DMS 273 (cell line): ENCODE measurements around the gene RTN3.

Experiments
- DNase-seq: peaks from one replicate; lab custom pipeline; 2025; ENCODE audit not compliant: unreplicated experiment; lab: John Stamatoyannopoulos, UW

RTN3 gene

DNA sequence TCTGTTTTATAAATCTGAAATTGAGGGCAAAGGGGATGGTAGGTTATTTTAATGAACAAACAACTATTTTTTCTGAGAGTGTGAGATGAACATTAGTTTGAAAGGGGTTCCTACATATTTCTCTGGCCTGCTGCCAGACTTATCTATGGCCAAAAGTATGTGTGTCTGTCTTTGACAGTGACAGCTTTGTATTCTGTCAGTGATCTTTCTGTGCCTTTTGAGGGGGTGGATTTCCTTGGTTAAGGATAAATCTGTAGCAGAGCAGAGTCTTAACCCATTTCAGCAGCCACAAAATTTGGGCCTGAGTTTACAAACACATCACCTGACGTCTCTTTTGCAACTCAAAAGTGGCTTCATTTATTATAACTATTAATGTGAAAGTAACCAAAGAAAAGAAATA, 56.4 kb downstream of the RTN3 start:
- DNase-seq, result no peak

DNA sequence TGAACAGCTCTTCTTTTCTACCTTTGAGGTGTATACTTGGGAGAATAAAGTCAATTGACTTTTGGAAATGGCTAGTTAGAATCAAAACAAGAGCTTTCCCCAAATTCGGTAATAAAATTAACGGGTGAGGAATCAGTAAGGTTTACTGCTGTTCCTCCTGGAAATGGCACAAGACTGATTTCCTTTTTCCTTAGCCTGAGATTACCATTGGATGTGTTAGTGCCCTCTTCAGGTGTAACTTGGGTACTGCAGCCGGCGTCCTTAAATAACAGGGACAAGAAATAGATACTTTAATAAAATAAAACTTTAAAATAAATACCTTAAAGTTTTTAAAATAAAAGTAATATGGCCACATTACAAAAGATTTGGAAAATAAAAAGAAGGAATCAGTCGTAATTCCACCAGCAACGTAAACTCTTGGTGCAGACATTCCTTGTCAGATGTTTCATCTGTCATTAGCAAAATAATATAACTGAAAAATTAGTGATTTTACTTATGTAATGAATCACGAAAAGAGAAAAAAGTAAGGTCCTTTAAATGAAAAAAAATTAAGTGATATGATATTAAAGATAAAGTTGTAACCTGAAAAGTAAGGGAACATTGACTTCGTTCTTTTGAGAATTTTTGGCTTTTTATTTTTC, 57.5 kb downstream of the RTN3 start:
- peak; percentile 78 for DNase-seq

DNA sequence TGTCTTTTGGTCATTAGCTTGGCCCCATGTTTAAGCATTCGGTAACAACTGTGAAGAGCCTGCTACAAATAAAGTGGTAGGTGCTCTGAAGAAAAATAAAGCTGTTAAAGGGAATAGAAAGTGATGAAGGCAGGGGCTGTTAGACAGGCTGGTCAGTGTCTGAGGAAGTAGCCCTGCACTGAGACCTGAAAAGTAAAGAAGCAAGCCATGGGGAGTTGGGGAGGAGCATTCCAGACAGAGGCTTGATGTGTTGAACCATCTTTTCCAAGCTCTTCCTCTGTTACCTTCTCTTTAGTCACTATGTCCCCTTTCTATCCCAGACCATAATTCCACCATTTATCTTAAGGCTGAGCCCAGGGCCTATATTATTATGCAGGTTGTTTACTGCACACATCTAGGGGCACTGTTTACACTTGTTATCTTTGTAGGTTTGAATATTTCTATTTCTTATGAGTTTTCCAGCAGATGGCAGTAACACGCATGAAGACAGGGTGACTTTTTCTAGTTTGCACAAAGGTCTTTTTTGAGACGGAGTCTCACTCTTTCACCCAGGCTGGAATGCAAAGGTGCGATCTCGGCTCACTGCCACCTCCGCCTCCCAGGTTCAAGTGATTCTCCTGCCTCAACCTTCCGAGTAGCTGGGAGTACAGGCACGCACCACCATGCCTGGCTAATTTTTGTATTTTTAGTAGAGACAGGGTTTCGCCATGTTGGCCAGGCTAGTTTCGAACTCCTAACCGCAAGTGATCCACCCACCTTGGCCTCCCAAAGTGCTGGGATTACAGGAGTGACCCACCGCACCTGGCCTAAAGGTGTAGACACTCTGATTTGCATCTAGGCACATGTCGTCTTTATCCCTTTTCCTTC, 64.2 kb downstream of the RTN3 start:
- peak; percentile 15 for DNase-seq

DNA sequence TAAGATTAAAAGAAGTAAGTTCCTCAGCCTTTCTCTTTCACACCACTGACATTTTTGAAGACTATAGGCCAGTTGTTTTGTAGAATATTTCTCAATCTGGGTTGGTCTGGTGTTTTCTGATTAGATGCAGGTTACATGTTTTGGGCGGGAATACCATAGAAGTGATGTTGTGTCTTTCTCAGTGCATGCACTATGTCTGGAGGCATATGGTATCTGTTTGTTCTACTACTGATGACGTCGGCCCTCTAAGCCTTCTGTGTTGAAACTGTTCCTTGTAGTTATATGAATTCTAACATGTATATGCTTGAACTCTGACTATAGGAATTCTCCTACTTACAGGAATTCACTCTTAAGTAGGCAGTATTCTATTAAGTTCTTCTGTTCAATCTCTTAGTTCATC, 65.7 kb downstream of the RTN3 start:
- DNase-seq, result no peak

DNA sequence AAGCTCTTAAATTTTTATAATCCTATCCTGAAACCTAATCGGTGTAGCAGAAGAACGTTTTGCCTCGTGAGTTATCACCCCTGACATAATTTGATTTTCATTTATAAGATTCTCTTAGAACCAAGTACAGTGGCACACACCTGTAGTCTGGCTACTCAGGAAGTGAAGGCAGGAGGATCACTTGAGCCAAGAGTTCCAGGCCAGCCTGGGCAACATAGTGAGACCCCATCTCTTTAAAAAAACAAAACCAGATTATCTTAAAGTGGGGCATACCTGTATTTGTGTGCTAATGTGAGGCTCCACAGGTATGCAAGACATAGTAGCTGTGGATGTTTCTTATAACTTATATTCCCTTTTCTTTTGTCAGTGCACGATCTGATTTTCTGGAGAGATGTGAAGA, 68.3 kb downstream of the RTN3 start:
- DNase-seq, result no peak

DNA sequence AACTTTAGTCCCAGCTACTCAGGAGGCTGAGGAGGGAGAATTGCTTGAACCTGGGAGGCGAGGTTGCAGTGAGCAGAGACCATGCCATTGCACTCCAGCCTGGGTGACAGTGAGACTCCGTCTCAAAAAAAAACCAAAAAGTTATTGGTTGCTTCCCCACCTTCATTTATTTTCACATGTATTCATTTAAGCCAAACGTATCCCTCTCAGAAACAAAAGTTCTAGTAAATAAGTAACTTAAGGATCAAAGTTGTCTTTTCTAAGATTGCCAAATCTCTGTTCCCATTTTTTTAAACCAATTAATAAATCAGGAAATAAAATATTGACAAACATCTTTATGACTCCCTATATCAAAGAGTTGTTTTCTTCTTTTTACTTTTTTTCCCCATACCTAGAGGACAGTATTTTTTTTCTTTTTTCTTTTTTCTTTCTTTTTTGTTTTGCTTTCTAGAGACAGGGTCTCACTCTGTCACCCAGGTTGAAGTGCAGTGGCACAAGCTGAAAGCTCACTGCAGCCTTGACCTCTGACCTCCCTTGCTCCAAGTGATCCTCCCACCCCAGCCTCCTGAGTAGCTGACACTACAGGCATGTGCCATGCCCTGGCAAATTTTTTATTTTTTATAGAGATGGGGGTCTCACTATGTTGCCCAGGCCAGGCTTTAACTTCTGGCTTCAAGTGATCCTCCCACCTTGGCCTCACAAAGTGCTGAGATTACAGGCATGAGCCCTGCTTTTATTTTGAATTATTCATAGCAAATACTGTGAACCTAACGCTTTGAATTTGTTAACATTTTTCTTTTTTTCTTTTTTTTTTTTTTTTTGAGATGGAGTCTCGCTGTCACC, 75.8 kb downstream of the RTN3 start:
- DNase-seq, result no peak

DNA sequence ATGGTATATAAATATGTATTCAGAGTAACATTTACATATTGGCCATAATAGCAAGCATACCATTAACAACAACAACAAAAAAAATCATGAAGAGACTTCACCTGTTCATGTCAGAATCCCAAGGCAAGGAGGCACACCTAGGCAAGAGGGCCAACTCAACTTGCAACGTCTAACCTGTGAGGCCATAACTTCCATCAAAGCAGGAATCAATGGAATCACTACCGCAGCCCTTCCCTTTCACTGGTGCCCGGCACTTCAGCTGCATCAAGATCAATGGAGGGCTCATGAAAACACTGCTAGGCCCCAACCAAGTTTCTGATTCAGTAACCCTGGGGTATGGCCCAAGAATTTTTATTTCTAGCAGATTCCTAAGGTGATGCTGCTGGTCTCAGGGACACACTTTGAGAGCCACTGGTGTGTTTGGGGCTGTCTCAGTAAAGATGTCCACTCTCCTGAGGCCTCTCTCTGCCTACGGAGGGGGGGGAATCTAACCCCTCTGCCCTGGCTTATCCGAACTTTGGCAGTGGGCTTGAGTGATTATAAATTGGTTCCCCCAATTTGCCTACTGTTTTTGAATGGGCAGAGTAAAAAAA, 79.3 kb downstream of the RTN3 start:
- no peak for DNase-seq

DNA sequence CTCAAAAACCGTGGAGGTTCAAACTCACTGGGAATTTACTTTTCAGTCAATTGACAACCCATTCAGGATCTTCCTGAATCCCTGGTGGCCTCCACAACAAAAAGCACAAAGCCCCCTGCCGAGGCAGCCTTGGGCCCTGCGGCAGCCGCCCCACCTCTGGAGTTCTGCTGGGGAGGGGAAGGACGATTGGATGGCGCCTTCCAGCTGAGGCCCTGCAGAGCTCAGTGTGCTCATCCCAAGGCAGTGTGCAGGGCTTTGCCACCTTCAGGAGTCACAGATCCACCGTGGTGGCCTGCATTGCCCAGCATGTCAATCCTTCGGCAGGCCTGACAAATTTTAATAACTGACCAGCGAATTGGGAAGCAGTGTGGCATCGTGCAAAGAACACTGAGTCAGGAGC, 79.9 kb downstream of the RTN3 start:
- no peak for DNase-seq

DNA sequence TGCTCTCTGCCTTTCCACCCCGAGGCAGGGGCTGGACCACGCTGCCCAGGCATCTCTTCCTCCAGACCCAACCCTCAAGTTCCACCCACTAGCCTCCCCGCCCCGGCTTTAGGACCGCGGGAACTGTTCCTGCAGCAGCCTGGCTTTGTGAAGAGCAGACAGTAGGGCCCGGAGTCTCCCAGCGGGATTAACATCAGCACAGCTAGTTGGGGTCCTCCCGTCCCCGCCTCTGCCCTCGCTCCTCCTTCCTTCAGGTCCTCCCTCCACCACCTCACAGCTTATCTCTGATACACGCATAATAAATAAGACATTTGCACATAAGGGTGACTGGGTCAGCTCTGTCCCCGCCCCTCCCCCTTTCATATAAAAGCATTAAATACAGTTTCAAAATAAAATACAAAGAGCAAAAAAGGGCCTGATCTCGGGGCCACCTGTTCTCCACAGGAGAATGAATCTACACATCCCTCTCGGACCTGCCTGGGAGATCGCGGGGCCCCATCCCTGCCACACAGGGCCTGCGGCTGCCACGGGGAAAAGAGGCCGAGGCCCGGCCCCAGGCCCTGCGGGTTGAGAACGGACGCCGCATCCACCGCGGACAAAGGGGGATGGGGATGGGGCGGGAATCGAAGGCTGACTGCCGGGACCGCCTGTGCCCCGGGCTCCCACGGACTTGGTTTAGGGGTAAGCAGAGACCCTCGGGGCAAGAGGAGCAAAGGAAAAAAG, 80.8 kb downstream of the RTN3 start:
- peak; percentile 29 for DNase-seq

DNA sequence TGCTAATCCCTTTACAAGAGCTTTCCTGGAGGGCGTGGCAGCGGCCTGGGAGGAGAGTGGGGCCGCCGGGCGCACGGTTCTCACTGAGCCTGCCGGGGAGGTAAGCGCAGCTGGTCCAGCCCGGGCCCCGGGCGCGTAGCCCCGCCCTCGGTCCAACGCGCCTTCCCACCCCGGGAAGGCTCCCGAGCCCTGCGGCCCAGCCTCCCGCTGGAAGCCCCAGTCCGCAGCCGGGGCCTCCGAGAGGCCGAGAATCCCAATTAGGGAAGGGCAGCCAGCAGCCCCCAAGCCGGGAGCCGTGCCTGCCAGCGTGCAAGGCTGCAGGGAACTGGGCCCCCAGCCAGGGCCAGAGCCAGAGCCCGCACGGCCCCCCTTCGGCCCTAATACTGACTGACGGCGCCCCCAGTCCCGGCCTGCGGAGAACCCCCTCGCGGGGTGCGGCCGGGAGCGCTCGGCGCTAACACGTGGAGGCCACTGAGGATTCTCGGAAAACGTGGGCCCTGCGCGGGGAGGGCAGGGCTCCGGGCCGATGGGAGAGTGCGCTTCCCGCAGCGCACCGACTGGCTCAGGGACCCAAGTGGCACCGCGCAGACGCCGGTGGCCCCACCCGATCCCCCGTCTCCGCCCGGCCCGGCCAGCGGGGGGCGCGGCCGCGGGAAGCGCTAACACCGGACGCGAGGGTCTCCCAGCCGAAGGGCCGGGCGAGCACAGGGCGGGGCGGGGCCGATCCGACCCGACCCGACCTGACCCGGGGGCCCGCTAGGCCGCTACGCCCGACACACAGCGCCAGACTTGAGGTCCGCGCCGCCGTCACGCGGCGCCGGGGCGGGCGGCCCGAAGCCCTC, 81.6 kb downstream of the RTN3 start:
- DNase-seq, result peak; percentile 79

DNA sequence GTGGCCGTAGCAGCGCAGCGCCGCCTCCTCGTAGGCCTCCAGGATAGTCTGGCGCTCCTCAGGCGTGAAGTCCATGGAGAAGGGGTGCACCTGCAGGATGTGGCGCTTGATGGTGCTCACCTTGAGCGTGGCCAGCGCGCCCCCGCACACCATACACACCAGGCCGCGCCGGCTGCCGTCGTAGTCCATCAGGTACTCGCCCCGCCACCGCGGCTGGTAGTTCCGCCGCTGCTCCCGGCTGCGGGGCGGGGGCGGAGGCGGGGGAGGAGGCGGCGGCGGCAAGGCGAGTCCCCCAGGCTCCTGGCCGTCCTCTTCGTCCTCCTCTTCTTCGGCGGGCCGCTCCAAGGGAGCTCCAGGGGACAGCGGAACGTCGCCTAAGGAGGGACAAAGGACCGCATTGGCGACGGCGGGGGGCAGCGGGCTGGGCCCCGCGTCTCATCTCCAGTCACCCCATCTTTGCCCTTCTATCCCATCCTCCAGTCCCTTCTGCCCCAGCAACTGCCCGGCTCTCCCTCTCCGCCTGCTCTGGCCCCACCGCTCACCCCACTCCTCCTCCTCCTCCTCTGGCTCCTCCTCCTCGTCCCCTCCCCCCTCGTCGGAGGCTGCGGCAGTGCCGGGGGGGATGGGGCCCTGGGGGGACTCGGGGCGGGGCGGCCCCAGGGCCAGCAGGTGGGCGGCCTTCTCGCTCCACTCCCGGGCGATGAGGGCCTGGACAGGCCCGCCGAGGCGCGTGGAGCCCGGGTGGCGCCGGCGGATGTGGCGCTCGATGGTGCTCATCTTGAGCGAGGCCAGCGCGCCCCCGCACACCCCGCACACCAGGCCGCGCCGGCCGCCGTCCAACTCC, 82.4 kb downstream of the RTN3 start:
- no peak for DNase-seq

DNA sequence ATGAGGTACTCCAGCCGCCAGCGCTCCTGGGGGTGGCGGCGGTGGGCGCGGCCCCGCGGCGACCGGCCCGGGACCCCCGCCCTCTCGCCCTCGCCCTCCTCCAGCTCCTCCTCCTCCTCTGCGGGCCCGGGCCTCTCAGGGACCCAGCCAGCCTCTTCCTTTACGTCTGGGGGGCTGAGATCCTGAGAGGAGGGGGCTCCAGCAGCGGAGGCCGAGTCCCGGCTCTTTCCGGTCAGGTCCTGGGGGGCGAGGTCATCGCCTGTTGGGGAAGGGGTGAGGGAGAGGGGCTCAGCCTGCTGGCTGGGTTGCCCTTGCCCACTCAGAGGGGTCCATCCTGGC, 83.0 kb downstream of the RTN3 start:
- no peak for DNase-seq

DNA sequence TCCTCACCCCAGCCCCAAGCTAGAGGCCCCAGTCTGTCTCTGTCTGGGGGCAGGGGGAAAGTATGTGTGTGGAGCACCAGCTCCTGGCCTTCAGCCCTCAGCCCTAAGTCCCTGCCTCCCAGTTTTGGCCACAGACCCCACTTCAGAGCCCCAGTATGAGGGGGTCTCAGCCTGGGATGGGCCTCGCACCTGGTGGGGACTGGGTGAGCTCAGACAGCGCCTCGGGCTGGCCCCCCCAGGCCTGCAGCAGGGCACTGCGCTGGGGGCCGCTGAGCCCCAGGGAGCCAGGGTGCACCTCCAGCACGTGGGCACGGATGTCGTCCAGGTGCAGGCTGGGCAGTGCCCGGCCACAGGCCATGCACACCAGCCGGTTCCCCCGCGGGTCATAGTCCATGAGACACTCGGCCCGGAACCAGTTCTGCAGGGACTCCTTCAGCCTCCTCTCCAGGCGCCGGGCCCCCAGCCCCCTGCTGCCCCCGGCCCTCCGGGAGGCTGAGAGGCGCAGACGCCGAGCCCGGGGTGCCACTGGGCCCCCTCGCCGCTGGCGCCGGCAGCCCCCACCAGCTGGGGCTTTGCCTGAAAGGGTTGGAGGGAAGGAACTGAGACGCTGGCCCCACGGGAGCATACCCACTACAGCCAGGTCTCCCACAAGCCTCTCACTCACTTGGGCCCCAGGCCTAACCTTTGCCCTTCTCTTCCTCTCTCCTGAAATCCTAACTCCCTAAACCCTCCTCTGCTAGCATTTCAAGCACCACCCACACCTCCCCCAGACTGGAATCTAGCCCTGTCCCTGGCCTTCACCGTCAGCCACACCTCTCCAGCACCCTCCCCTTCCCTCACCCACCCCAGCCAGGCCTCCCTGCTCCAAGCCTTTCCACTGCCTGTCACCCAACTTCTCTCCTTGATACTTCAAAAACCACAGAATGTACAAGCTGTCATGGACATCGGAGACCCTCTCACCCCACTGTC, 83.7 kb downstream of the RTN3 start:
- DNase-seq, result peak; percentile 30

DNA sequence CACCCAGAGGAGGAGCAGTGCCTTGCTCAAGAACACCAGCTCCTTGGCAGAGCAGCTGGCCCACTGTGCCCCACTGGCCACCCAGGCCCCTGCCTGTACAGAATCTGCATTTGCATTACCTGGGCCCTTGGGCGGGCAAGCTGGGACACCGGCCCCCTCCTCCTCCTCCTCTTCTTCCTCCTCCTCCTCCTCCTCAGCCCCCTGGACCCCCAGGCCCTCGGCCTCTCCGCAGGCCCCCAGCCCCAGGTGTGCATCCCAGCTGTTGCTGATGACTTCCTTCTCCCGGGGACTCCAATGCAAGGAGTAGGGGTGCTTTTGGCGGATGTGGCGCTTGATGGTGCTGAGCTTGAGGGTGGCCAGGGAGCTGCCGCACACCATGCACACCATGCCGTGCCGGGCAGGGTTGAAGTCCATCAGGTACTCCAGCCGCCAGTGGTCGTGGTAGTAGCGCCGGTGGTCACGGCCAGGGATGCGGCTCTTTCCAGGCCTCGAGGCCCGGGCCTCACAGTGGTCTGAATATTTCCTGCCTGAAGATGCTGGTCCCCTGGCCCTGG, 84.5 kb downstream of the RTN3 start:
- DNase-seq, result no peak

DNA sequence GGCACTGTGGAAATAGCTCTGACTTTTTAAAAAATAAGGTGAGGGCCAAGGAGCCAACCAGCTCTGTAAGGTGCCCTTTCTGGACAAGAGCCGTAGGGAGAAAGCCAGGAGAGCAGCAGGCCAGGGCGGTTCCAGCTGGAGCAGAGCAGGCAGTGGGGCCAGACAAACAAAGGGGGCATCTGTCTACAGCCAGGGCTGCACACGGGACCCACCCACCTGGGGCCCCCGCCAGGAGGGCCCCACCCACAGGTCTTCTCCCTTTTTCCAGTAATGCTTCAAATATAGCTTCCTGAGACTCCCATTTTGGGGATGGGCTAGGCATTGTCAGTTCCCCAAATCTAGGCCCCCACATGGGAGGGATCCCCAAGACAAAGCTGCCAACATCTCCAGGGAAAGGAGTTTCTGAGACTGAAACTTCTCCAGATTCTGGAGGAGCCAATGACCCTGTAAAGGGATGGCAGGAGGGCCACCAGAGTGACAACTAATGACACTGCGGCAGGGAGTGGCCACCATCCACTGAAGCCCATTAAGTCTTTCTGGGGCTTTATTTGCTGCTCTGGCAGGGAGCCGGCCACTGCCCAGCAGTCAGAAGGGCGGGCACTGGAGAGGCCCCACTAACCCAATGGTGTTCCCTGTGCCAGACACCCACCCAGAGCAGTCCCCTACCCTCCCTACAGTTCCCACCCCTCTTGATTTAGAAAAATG, 85.4 kb downstream of the RTN3 start:
- peak; percentile 62 for DNase-seq

DNA sequence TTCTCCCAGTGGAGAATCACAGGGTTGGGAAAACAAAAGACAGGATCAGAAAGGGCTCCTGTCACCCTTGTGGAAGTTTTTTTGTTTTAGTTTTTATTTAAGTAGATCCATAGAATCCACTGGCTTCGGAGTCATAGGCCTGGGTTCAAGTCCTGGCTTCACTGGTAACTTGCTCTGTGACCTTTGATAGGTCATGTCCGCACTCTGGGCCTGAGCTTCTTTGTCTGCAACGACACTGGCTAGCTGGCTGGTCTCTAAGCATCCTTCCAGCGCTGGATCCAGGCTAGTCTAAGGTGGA, 85.9 kb downstream of the RTN3 start:
- DNase-seq, result no peak

DNA sequence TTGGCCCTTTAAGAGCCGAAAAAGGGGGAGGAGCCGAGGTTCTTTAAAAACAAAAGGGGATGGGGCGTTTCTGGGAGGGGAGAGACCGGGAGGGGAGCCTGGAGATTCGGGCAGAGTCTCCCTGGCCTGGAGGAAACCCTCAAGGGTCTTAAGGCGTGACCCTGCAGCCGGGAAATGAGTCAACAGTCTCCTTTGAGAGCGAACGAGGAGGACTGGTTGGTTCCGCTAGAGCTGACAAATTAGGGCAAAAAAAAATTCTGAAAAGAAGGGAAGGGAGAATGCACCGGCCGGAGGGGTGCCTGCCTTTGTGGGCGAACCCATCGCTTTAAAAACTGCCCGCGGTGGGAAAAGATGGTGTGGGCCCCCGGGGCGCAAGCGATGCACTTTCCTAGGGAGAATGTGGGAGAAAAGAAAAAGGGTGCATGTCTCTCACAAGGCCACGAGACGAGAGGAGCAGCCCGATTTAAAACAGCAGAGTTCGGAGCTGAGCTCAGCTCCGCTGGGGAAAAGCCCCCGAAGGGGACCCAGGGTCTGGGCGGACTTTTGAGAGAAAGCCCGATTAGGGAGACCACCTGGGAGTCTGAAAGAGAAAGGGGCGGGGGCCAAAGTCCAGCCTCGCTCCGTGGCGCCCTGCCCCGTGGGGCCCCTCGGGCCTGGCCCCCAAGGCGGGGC, 86.4 kb downstream of the RTN3 start:
- DNase-seq, result peak; percentile 79
